HG03103 (cell line): ENCODE data around the gene CHMP1A.

Source experiments
- ATAC-seq: cut with Tn5 transposase; IDR thresholded peaks from one replicate; pipeline ENCODE4 v1.9.1; 2021; ENCODE audit warnings: low read depth; ENCODE audit not compliant: unreplicated experiment

The CHMP1A gene

GRCh38 chr16:89607937-89608740 is 49.4 kb downstream of the CHMP1A start:
- no peak for ATAC-seq

- ATAC-seq, result no peak
Measured at GRCh38 chr16:89607453-89607852, 50.1 kb downstream of the CHMP1A start.

- no peak for ATAC-seq
Measured at GRCh38 chr16:89606006-89606405, 51.5 kb downstream of the CHMP1A start.

- ATAC-seq, result no peak
Measured at GRCh38 chr16:89605186-89605970, 52.1 kb downstream of the CHMP1A start.

GRCh38 chr16:89604764-89605163 is 52.7 kb downstream of the CHMP1A start:
- no peak for ATAC-seq

GRCh38 chr16:89602952-89603590 is 54.4 kb downstream of the CHMP1A start:
- ATAC-seq, result no peak

GRCh38 chr16:89602273-89602951 is 55.1 kb downstream of the CHMP1A start:
- ATAC-seq, result no peak

- ATAC-seq, result no peak
Measured at GRCh38 chr16:89601906-89602272, 55.6 kb downstream of the CHMP1A start.

- no peak for ATAC-seq
Measured at GRCh38 chr16:89600956-89601355, 56.6 kb downstream of the CHMP1A start.

GRCh38 chr16:89600427-89600826 is 57.1 kb downstream of the CHMP1A start:
- ATAC-seq, result no peak

- ATAC-seq, result no peak
Measured at GRCh38 chr16:89599902-89600301, 57.6 kb downstream of the CHMP1A start.

GRCh38 chr16:89599451-89599858 is 58.1 kb downstream of the CHMP1A start:
- no peak for ATAC-seq

- no peak for ATAC-seq
Measured at GRCh38 chr16:89598199-89598598, 59.3 kb downstream of the CHMP1A start.

GRCh38 chr16:89596957-89597649 is 60.4 kb downstream of the CHMP1A start:
- no peak for ATAC-seq

- no peak for ATAC-seq
Measured at GRCh38 chr16:89596061-89596689, 61.3 kb downstream of the CHMP1A start.

- no peak for ATAC-seq
Measured at GRCh38 chr16:89595330-89596060, 62.0 kb downstream of the CHMP1A start.
